OCI-LY7 (cell line): ENCODE measurements around the gene PGA4.

Source experiments
- CTCF ChIP-seq: fragments of 200-600 bp; sonication (generic); conservative IDR thresholded peaks from 2 replicates; pipeline ENCODE4 v1.5.1; 2014; ENCODE audit warnings: mild to moderate bottlenecking, antibody characterized with exemption, low read length, moderate library complexity, mixed read lengths
- EZH2phosphoT487 ChIP-seq: fragments of 200-600 bp; sonication (generic); IDR thresholded peaks from 2 replicates; pipeline ENCODE4 v1.6.1; 2018; ENCODE audit warnings: low read depth, borderline replicate concordance, mild to moderate bottlenecking, mixed run types, antibody characterized with exemption, low read length, moderate library complexity, mixed read lengths

GRCh38 chr11:61187505-61188130, 34.5 kb upstream of the PGA4 start:
- TF ChIP-seq EZH2phosphoT487 (no peak), CTCF (peak; percentile 95)
